ENCODE data around the gene OS9. TPM values are rescaled to one million over a fixed set of nuclear protein-coding genes. Genes with fewer than 3 reads are reported as not detected.

The OS9 gene
- total RNA-seq, 4 donors from 2014 or later = 262 to 393 (median 286) TPM

- Histone ChIP-seq H3K4me3 (replicated peaks in 1 of 3) (no peak overlapping the region), H3K27ac (no peak overlapping the region), H3K4me1 (peaks cover 9 to 24% of the 10 kb centered on the region in 2 donors), H3K27me3 (no peaks in the 10 kb centered on the region), H3K9me3 (no peaks in the 10 kb centered on the region), H3K36me3 (peaks cover 30 to 31% of the 10 kb centered on the region in 2 donors)
- WGBS, 2 donors = 61 to 62% methylated on average over 11 of the region's 11 CpGs
- TF ChIP-seq POLR2A (IDR thresholded peaks at IDR 0.05) = no peak
- no peak for TF ChIP-seq CTCF (IDR thresholded peaks at IDR 0.05)
- DNase-seq = no peak
- intact Hi-C loops (cut with DNase I) = no loop called here
These were observed 29.0 kb downstream of the OS9 start for GRCh38 chr12:57722716-57723629.

GRCh38 chr12:57723630-57723962, 29.7 kb downstream of the OS9 start:
- TF ChIP-seq POLR2A (IDR thresholded peaks at IDR 0.05) (no peak), CTCF (IDR thresholded peaks at IDR 0.05) (no peak)
- intact Hi-C loops (cut with DNase I) = no loop called here
- Histone ChIP-seq H3K36me3 (peaks cover 23 to 27% of the 10 kb centered on the region in 2 donors), H3K9me3 (no peaks in the 10 kb centered on the region), H3K4me1 (peaks cover 9 to 24% of the 10 kb centered on the region in 2 donors), H3K27me3 (no peaks in the 10 kb centered on the region), H3K27ac (no peak overlapping the region), H3K4me3 (replicated peaks in 1 of 3) (no peak overlapping the region)
- no peak for DNase-seq
- WGBS, 2 donors = 69 to 70% methylated on average over 2 of the region's 2 CpGs

GRCh38 chr12:57724003-57724935, 30.3 kb downstream of the OS9 start:
- no peak for DNase-seq
- intact Hi-C loops (cut with DNase I) = no loop called here
- Histone ChIP-seq H3K9me3 (no peaks in the 10 kb centered on the region), H3K36me3 (peaks cover 17 to 20% of the 10 kb centered on the region in 2 donors), H3K4me1 (peaks cover 9 to 24% of the 10 kb centered on the region in 2 donors), H3K27ac (no peak overlapping the region), H3K27me3 (no peaks in the 10 kb centered on the region), H3K4me3 (replicated peaks in 1 of 3) (no peak overlapping the region)
- TF ChIP-seq POLR2A (IDR thresholded peaks at IDR 0.05) (no peak), CTCF (IDR thresholded peaks at IDR 0.05) (no peak)
- WGBS, 2 donors = 83 to 84% methylated on average over 9 to 12 of the region's 12 CpGs

GRCh38 chr12:57724936-57725740, 31.2 kb downstream of the OS9 start:
- intact Hi-C loops (cut with DNase I) = no loop called here
- 43 to 60% methylated on average over 5 to 10 of the region's 11 CpGs for WGBS, 2 donors
- DNase-seq = no peak
- TF ChIP-seq POLR2A (IDR thresholded peaks at IDR 0.05) (no peak), CTCF (IDR thresholded peaks at IDR 0.05) (no peak)
- no peak overlapping the region for H3K27ac ChIP-seq
- H3K36me3 ChIP-seq = peaks cover 8 to 12% of the 10 kb centered on the region in 2 donors
- peaks cover 9 to 24% of the 10 kb centered on the region in 2 donors for H3K4me1 ChIP-seq
- H3K9me3 ChIP-seq = no peaks in the 10 kb centered on the region
- H3K4me3 ChIP-seq (replicated peaks in 1 of 3) = no peak overlapping the region
- H3K27me3 ChIP-seq = no peaks in the 10 kb centered on the region
